ENCODE data around the gene YWHAH.

YWHAH gene

DNA sequence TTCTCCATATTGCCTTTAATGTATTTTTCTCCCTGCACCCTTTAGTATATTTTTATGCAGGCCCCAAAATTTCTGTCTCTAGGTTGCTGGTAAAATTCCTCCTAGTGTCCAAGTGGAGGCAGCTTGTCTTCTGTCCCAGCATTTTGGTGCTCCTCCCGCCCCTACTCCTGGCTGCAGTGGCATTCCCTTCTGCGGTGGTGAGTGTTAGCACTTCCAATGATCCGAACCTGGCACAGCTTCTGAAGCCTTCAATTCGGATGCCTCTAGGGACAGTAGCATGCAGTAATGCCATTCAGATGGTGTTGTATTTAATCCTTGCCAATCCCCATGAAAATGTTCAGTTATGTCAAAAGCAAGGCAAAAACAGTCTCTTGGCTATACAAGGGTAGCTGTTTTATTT is 5.9 kb downstream of the YWHAH start:
- DNase-seq (ENCODE audit: low read depth): no peak

DNA sequence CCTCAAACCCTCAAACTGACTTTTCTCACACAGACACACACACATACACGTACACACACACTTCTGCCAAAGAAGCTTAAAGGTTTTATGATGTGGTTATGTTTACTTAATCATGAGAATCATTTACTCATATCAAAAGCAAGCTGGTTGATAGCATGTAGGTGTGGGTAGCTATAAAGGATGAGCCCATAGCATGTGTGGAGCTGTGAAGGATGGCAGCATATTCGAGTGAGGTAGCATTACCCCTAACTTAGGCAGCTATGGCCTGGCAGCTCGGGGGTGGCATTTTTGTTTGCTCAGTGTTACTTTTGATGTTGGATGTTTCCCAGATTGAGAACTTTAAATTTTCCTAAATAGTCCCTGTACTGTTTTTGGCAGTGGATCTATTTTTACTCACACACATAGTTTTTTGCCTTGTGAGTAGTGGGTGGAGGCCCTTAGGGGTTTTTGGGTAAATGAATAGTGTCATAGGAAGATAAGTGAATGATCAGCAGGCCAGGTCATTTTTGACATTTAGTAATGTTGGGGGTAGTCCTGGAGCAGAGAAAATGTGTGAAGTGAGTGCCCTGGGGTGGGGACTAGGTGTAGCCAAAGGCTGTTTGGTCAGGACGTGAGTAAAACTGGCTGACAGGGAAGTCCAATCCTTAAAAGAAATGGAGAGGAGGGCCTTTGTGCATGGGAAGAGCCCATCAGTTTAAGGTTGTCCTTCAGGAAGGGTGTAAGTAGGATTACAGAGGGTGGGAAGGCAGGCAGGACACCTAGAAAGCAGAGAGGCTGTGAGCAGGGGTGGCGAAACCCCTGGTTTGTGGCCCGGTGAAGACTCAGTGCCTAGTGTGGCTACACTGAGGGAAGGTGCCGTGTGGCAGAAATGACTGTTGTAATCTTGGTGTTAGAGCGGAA is 7.1 kb downstream of the YWHAH start:
- DNase-seq (ENCODE audit: low read depth): no peak

DNA sequence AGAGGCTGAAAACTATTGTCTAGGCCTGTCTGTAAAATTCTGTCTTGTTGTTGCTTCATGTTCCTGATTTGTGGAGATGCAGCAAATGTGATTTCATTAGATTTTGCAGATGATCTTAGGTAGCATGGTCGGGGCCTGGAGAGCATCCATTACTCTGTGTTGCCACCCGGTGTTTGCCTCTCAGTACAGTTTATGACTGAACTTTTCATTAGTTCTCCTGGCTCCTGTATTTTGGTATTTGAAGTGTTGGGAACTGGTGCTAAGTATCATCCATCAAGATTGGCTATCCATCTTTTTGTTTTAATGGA is 7.7 kb downstream of the YWHAH start:
- DNase-seq (ENCODE audit: low read depth): no peak

DNA sequence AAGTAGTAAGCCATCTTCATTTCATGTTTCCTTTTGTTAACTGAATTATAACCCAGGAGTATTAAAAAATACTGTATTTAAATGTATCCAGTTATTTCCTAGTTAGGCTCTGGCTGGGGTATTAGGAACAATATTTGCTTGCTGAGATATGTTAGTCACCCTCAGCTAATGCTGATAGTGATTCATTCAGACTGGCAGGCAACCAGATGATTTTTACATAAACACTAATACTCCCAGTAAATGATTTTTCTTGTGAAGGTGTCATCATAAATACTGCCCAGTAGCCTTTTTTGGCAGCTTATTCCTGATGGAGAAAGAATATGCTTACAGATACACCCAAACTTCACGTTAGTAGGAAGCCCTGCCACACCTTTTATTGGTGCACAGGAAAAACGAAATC is 8.1 kb downstream of the YWHAH start:
- DNase-seq (ENCODE audit: low read depth): peak; percentile 69

DNA sequence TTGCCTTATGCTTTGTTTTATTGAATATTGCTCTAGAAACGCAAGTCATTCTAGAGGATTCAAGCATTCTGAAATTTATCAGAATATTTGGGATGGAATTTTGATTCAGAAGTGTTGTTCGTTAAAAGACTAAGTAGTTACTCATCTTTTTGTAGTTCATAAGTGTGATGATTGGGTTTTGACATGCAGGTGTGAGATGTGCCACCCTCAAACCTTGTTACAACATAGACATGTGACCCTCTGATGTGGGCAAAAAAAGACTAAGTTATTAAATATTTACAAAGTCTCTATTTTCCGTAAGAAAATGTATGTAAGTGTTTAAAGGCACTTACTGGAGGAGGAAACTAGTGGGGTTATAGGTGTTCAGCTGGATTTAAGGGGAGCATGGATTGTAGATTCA is 8.9 kb downstream of the YWHAH start:
- DNase-seq (ENCODE audit: low read depth): no peak

DNA sequence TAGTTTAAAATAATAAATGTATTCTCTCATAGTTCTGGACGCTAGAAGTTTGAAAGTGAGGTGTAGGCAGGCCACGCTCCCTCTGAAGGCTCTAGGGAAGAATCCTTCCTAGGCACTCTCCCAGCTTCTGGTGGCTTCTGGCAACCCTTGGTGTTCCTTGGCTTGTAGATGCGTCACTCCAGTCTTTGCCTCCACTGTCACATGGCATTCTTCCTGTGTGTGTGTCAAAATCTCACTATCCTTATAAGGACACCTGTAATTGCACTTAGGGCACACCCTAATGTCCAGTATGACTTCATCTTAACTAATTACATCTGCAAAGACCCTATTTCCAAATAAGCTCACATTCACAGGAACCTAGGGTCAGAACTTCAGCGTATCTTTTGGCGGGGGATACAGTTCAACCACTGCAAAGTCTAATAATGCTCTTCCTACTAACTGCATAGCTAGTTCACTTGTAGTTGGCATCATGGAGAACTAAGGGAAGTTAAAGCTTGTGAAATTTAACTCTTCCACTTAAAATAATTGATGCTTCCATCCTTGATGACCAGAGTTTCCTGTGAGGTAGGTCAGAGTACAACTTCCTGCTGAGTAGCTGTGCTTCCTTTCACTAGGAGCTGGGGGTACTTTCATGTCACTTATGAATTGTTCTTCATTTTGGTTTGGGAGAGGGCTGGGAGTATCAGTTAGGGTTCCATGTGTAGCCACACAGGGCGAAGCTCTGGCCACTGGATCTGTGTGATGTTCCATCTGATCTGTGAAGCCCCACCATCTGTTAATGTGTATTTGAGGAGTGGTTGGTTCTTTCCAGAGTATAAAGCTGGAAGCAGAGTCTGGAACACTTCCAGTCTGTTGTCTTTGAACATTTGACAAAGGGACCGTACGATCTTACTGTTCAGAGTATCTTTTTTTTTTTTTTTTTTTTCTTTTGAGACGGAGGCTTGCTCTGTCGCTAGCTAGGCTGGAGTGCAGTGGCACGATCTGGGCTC is 10.5 kb downstream of the YWHAH start:
- DNase-seq (ENCODE audit: low read depth): no peak

DNA sequence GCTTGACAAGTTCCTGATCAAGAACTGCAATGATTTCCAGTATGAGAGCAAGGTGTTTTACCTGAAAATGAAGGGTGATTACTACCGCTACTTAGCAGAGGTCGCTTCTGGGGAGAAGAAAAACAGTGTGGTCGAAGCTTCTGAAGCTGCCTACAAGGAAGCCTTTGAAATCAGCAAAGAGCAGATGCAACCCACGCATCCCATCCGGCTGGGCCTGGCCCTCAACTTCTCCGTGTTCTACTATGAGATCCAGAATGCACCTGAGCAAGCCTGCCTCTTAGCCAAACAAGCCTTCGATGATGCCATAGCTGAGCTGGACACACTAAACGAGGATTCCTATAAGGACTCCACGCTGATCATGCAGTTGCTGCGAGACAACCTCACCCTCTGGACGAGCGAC is 12.0 kb downstream of the YWHAH start:
- DNase-seq (ENCODE audit: low read depth): no peak

DNA sequence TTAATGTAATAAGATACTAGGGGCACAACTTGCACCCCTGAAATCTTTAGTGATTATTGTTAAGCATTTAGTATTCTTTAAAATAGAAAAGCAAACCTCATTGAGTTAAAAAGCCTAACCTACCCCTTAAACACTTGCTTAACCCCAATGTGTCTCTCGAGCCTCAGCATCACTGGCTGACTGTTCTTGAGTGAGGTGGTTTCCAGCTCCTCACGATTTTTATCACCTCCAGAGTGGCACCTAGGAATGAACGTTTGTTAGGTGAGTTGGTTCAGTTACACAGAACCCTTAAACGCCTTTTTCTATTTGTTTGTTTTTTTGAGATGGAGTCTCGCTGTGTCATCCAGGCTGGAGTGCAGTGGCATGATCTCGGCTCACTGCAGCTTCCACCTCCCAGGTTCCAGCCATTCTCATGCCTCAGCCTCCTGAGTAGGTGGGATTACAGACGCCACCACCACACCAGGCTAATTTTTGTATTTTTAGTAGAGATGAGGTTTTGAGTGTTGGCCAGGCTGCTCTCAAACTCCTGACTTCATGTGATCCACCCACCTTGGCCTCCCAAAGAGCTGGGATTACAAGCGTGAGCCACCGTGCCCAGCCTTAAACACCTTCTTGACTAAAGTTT is 13.7 kb downstream of the YWHAH start:
- DNase-seq (ENCODE audit: low read depth): no peak

DNA sequence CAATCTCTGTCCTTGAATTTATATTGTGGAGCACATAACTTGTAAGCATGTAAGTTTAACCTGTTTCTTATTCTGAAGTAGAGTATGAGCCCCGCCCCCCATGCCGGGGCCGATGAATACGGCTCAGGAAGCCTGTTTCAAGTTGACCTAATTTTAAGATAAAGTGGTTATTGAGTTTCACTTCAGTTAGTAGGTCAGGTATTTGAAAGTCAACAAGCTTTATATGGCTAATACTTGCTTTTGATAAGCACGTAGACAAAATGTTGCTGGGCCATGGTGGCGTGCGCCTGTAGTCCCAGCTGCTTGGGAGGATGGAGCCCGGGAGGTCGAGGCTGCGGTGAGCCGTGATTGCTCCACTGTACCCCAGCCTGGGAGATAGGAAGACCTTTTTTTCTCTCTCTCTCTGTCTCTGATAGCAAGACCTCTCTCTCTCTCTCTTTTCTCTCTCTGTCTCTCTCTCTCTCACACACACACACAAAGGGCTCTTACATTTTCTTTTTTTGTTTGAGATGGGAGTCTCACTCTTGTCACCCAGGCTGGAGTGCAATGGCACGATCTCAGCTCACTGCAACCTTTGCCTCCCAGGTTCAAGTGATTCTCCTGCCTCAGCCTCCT is 14.4 kb downstream of the YWHAH start:
- DNase-seq (ENCODE audit: low read depth): no peak

DNA sequence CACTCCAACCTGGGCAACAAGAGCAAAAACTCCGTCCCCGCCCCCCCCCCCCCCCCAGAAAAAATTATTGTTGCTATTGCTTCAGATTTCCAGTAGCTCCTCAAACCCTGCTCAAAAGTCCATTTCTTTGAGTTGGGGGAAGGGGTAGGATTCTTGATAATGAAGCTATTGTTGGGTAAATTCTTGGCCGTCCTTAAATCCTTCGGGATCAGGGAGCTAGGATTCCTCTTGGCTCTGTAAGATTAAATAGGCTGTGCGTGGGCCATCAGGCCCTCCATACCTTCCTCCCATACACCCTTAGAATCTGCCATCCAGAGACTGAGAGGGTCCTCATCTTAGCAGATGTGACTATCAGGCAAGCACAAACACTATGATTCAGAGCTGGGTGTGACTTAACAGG is 16.4 kb downstream of the YWHAH start:
- no peak for DNase-seq (ENCODE audit: low read depth)

DNA sequence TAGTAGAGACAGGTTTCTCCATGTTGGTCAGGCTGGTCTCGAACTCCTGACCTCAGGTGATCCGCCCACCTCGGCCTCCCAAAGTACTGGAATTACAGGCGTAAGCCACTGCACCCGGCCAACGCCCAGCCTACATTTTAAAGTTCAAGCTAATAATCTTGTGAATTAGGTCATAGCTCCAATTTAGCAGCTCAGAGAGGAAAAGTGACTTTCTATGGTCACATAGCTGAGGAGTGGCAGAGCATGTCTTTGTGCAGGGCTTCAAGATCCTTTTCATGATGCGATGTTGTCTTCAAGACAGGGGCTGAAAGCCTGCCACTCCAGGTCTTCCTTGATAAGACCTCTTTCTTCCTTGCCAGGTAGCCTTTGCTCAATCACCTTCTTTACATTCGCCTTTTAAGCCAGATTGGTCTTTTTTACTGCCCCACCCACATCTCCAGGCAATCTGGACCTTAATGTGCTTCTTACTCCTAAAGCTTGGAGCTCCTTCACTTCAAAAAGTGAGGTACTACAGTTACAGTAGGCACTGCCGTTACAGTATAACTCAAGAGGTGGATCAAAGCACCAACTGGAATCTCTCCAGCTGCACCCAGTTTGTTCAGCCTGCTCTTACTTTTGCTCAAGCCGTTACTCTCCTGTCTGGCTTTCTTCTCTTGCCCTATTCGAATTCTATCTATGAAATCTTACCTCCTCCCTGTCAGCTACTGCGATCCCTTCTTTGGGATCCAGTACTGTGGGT is 18.2 kb downstream of the YWHAH start:
- DNase-seq (ENCODE audit: low read depth): no peak

DNA sequence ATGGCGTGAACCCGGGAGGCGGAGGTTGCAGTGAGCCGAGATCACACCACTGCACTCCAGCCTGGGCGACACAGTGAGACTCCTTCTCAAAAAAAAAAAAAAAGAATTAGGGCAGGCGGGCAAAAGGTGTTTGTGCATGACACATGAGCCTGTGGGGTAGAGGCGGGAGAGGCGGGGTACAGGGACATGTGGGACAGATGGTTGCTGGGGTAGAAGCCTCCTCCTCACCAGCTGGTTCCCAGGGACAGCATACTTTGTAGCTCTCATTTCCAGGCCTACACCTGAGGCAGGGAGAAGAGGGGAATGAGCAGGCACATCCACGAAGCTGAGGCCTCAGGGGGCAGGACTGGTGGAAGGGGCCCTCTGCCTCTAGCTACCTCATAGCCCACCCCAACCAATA is 23.7 kb downstream of the YWHAH start:
- DNase-seq (ENCODE audit: low read depth): no peak

DNA sequence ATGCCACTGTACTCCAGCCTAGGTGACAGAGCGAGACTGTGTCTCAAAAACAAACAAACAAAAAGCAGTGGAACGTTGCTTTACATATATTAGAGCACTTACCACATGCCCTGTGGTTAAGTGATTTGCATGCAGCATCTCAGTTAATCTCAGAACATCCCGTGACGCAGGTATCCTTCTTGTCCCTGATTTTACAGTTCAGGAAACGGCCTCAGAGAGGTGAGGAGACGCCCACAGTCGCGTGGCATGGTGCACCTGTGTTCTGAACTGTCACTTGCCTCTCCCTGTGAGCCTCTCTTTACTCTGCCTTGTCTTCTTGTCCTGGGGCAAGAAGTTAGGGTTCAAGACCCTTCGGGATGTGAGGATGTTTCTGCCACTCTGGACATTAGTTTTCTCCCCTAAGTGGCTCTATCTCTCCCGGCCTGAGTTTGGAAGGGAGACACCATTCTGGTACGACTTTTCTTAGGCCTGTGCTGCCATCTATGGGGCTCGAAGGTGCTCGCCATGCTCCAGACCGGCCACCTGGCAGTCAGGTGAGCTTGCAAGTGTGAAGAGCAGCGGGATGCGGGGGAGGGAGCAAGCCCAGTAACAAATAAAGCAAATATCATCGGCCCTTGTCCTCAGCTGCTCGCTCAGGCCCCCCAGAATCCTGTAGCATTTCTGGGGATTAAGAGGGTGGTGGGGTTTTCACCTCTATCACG is 25.6 kb downstream of the YWHAH start:
- no peak for DNase-seq (ENCODE audit: low read depth)

DNA sequence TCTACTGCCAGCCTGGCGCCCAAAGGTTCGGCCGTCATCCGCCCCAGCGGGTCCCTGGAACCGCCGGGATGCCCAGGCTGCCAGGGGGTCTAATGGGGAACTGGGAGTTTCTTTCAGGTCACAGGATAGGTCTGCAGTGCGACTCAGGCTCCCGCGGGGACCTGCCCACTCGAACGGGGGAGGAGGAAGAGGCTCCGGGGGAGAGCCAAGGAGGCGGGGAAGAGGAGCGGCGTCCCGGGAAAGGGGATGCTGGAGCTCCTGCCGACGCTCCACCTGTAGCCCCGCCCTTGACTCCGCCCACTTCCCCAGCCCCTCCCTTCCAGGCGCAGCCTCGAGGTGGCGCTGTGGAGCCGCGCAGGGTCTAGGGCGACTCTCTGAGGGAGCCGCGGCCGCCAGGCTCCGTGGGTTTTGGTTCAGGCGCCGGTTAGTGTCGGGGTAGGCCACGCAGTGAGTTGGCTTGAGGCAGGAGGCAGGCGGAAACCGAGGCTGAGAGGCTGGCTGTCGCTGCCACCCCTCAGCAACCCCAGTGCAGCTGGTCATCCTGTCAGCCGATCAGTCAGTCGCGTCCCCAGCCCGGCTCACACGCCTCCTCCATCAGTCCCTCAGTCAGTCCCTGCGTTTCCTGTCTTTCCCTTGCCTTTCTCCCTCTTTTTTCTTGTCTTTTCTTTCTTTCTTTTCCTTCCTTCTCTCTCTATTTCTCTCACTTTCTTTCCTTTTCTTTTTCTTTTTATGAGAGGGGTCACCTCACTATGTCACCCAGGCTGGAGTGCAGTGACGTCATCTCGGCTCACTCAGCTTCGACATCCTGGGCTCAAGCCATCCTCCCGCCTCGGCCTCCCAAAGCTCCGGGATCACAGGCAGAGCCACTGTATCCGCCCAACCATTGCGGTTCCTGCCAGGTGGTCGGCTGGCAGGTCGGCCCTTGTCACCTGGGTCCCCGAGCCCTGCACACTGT is 26.4 kb downstream of the YWHAH start:
- DNase-seq (ENCODE audit: low read depth): no peak

DNA sequence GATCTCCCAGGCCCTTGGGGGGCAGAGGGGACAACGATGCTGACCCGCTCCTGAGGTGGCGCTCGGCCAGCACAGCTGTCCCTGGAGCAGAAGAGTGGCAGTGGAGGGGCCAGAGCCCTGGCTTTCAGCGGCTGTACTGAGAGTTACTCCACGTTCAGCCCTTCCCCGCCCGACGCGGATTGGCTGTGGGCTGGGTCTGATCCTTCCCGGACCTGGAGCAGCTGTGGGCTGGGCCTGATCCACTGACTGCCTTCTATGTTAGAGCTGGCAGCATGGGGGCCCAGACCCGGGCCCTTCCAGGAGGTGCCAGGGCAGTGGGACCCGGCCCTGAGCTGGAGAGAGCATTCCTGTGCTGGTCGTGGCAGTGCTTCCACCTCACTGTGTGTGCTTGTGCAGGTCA is 27.8 kb downstream of the YWHAH start:
- no peak for DNase-seq (ENCODE audit: low read depth)

DNA sequence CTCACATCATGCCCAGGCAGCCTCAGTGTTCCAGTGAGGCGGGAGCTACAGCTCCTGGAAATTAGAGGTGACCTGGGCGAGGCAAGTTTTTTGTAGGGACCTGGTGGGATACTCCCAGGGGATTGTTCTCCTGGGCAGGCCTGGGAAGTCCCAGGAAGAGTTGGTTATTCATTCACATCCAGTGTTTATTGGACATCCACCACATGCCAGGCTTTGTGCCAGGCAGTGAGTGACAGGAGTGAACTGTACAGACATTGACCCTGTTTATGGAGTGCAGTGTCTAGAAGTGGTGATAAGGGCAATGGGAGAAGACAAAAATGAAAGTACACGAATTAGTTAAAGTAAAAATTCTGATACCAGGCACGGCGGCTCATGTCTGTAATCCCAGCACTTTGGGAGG is 29.4 kb downstream of the YWHAH start:
- DNase-seq (ENCODE audit: low read depth): no peak

DNA sequence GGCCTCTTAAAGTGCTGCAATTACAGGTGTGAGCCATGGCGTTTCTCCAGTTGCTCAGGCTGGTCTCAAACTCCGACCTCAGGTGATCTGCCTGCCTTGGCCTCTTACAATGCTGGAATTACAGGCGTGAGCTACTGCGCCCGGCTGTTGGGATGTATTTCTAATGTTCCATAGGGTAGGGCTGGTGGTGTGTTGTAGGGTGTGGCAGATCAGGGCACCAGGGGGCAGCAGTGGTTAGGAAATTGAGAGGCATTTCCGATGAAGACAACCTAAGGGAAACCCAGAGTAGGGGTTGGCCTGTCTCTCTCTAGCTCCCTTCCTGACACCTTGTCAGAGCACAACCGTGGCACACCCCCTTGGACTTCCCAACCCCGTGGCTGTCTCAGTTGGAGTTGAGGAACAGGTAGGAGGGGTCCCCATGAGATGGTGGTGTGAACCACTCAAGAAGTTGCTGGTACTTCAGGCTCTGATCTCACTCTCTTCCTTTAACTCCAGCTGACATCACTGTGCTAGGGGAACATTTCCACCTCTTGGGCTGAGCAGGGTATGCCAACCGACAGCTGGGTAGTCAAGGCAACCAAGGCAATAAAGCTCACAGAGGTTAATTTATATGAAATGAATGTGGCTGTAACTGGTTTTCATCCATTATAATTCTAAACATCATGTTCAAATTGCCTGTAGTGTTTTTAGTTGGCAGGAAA is 33.0 kb downstream of the YWHAH start:
- DNase-seq (ENCODE audit: low read depth): no peak

DNA sequence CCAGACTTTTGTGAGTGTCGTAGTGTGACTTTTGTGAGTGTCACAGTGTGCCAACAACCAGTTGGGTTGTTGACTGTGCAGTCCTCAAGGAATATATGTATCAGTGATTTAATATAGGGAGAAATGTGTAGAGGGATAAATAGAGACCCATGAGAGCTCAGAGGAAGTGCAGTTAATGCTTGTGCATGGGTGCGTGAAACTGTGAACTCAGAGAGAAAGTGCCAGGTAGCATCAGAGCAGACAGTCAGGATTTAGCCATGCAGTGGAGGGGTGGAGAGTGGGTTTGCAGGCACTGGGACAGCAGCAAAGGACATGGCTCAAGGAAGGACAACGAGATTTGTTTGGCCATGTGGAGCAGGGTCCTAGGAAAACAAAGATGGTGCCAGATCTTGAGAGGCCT is 33.6 kb downstream of the YWHAH start:
- no peak for DNase-seq (ENCODE audit: low read depth)

DNA sequence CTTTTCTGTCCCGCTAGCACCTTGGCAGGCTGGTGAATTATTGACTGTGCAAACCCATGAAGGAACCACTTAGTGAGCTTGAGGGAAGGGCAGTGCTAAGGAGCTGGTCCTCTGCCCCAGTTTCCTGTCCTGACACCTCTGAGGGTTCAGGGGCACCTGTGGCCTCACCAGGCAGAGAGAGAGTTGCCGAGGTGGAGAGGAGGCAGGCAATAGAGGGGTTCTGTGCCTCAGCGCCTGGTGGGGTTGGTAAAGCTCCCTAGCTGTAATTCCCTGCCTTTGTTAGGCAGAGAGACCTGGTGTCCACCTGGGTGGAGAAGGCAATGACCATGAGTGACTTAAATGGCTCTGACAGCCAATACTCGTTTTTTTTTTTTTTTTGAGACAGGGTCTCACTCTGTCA is 36.3 kb downstream of the YWHAH start:
- DNase-seq (ENCODE audit: low read depth): no peak

Measured in GM04503 (cell line).